ENCODE results near the gene NKPD1.

DNA sequence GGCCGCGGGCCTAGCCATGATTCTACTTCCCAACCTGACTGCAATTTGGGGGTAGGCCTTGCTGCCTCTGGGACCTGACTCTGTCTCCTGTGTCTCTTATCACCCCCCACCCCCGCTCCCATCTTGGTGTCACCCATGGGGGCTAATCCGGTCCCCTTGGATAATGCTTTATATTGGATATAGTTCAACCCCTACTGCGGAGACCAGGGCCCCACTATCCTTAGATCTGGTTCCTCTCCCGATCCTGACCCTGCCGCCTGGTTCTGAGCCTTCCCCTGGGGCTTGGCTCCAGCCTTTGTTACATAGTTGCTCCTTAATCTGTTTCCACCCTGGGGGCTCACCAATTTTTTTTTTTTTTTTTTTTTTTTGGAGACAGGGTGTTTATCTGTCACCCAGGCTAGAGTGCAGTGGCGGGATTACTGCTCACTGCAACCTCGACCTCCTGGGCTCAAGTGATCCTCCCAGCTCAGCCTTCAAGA lies 19.1 kb upstream of the NKPD1 start:
- TF ChIP-seq, protein P1, sequence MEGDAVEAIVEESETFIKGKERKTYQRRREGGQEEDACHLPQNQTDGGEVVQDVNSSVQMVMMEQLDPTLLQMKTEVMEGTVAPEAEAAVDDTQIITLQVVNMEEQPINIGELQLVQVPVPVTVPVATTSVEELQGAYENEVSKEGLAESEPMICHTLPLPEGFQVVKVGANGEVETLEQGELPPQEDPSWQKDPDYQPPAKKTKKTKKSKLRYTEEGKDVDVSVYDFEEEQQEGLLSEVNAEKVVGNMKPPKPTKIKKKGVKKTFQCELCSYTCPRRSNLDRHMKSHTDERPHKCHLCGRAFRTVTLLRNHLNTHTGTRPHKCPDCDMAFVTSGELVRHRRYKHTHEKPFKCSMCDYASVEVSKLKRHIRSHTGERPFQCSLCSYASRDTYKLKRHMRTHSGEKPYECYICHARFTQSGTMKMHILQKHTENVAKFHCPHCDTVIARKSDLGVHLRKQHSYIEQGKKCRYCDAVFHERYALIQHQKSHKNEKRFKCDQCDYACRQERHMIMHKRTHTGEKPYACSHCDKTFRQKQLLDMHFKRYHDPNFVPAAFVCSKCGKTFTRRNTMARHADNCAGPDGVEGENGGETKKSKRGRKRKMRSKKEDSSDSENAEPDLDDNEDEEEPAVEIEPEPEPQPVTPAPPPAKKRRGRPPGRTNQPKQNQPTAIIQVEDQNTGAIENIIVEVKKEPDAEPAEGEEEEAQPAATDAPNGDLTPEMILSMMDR (IDR thresholded peaks at IDR 0.05), result no peak
- no peak for TF ChIP-seq POLR2A (IDR thresholded peaks at IDR 0.05)

Data from body of pancreas (tissue), 4 donors.